ENCODE measurements around the gene MYOCD.

The MYOCD gene

GRCh38 chr17:12693640-12694039, 27.9 kb downstream of the MYOCD start:
- FAIRE-seq (no peak), DNase-seq (ENCODE audit: extremely low spot score, insufficient read length, low read depth) (no peak)

- FAIRE-seq = no peak
- DNase-seq (ENCODE audit: extremely low spot score, insufficient read length, low read depth) = no peak
Observed at GRCh38 chr17:12706070-12706469, 40.4 kb downstream of the MYOCD start.

DNA sequence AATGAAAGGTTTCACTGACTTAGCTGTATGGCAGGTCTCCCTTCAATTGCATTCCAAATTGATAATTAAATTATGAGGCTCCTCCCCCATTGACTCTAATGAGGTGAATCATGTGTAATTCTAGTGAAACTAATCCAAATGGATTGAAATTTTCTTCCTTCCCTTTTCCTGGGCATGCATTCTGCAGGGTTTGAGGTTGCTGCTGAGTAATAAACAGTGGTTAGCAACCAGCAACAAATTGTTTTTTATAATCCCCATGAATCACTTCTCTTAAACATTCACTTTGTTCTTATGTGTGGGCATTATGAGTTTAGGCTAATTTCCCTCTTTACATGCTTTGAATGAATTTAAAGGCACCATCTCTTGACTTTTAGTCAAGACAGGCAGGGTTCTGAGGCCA, 43.4 kb downstream of the MYOCD start:
- DNase-seq (ENCODE audit: extremely low spot score, insufficient read length, low read depth) = no peak
- FAIRE-seq = no peak

DNA sequence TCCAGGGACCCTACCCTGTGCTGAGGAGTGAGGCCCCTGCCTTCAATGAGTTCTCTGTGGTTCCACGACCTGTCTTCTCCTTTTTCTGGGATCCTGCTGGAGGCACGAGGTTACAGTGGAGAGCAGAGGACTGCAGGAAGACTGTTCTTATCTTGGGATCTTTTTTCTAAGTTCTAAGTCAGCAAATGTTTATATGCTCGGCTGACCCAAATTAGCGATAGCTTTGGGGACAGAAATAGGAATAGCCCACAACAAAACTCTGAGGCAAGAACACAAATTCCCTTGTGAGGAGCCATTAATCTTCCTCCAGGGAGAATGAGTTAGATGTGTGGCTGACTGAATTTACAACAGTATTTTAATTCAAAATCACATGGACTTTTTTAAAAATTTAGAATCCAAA, 46.7 kb downstream of the MYOCD start:
- no peak for DNase-seq (ENCODE audit: extremely low spot score, insufficient read length, low read depth)
- no peak for FAIRE-seq

DNA sequence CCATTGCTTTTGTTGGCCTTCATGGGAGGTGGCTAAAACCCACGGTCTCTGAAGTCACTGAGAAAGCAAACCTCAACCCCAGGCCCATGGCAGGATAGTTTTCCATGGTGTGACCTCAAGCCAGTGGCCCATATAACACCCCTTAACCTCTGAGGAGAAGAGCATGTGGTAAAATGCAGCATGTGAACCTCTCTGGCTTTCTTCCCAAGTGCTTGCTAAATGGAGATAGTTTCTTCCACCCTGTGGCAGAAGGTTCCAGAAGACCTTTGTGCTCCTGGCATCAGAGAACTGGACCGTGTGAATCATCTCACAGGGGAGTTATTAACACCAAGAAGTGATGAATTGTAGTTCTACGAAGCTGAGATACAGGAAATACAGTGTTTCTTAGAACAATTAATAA, 47.3 kb downstream of the MYOCD start:
- FAIRE-seq = no peak
- no peak for DNase-seq (ENCODE audit: extremely low spot score, insufficient read length, low read depth)

DNA sequence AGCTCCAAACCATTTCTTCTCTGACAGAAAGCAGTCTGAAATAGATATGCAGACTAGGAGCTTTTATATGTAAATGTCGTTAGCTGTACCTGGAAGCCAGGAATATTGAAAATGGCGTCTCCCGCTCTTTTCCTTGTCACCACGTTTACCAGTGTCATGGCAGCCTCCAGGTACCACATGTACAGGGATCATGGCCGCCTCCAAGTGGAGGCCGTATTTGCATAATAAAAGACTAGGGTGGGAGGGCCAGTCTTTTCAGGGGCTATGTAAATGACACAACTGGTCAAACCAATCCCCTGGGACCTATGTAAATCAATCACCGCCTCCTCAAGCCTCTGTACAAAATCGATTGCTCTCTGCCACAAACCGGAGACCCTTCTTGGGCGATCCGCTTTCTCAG, 54.3 kb downstream of the MYOCD start:
- DNase-seq (ENCODE audit: extremely low spot score, insufficient read length, low read depth) = no peak
- FAIRE-seq = no peak

DNA sequence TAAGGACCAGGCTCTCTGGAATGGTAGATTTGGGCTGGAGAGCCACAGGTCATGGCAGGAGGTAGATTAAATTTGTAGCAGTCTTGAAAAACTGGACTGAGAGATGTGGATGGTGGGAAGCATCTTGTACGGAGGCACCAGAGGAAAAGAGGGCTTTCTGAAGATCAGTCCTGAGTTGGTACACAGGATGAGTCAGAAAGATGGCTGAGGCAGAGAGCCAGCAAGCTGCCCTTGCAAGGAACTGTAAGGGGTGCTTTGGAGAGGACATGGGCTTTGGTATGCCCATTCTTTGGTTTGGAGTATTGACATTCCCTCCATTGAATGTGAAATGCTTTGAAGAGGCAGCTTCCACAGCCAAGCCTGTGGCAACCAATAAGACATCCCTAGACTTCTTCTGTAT, 55.9 kb downstream of the MYOCD start:
- DNase-seq (ENCODE audit: extremely low spot score, insufficient read length, low read depth) (no peak), FAIRE-seq (no peak)

GRCh38 chr17:12722282-12722681, 56.6 kb downstream of the MYOCD start:
- DNase-seq (ENCODE audit: extremely low spot score, insufficient read length, low read depth) = no peak
- no peak for FAIRE-seq

DNA sequence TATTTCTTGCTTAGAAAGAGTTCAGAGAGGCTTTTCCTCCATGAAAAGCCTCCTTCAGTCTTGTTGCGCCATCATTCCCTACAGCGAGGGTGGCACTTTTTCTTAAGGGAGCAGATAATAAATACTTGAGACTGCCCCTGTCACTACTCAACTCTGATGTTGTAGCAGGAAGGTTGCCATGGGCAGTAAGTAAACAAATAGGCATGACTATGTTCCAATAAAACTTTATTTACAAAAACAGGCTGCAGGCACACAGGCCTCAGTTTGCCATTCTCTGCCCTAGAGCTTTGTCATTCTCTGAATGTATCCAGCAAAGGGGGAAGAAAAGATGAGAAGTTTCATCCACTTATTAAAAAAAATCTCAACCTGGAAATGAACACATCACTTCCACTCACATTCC, 60.4 kb downstream of the MYOCD start:
- FAIRE-seq (no peak), DNase-seq (ENCODE audit: extremely low spot score, insufficient read length, low read depth) (no peak)

DNA sequence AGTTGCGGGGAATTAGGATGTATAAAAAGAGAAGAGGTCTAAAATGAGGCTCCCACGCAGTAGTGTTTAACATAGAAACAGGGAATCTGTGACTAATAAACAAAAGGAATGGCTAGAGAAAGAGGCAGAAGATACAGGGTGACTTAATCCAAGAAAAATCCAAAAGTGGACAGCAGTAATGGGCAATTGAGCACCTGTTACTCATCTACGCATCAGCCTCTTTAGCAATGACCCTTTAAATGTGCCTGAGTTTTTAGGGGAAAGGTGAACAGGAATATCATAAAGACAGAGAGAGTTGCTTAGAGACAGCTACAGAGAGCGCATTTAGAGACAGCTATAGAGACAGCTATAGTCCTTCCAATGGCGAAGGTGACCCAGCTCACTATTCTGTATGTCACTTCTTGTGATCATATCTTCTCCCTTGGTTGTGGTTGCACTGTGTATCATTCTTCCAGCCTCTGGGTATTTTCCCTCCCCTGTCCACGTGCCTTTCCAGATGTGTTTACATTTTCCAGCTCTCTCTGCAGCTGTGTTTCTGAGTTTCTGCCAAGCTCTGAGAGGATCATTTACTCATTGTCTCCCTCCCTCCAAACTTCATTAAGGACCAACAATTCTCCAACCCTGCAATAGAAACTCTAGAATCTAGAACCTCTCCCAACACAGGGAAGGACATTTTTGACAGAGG, 61.5 kb downstream of the MYOCD start:
- DNase-seq (ENCODE audit: extremely low spot score, insufficient read length, low read depth) = no peak
- no peak for FAIRE-seq

DNA sequence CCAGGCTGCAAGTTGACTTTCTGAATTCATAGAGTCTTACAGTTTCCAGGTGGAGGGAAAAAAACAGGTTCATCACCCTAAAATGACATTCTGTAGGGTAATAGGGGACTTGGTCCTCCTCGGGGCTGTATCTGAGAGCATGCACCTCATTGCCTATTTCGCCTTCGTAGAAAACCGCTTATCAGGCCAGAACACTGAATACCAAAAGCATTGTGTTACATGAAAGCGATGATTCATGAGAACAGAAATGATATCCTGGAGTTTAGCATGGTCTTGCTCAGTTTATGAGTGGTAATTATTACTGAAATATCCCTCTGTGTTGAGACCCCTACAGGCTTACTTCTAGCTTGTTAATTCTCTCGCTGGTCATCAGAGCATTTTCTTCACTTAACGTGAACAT, 62.2 kb downstream of the MYOCD start:
- DNase-seq (ENCODE audit: extremely low spot score, insufficient read length, low read depth) = no peak
- FAIRE-seq = no peak

GRCh38 chr17:12729086-12729485, 63.4 kb downstream of the MYOCD start:
- no peak for DNase-seq (ENCODE audit: extremely low spot score, insufficient read length, low read depth)
- FAIRE-seq = no peak

- FAIRE-seq (no peak), DNase-seq (ENCODE audit: extremely low spot score, insufficient read length, low read depth) (no peak)
Observed at GRCh38 chr17:12730421-12730820, 64.7 kb downstream of the MYOCD start.

DNA sequence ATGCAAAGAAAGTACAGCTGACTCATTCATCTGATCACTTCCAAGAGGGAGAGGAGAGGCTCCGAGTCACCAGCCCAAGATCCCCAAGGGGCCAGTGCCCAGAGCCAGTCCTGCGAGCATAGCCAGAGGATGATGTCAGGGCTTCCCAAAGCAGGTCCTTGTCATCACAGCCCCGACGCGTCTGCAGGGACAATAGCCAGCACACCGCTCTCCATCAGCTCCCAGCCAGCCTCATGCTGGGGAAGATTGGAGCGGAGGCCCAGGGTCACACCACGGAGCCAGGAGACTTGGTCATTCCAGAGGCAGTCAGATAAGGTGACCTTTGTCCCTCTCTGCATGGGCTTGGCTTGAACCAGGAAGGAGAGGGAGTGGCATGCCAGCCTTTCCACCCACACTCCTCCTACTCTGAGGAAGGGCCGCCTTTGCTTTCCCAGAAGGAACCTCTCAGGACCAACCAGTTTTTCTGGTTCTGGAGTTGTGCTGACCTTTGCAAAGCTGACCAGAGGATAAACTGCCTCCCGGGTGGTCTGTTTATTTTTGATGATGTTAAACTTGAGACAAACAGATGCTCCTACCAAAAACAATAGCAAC, 65.3 kb downstream of the MYOCD start:
- FAIRE-seq (no peak), DNase-seq (ENCODE audit: extremely low spot score, insufficient read length, low read depth) (no peak)

DNA sequence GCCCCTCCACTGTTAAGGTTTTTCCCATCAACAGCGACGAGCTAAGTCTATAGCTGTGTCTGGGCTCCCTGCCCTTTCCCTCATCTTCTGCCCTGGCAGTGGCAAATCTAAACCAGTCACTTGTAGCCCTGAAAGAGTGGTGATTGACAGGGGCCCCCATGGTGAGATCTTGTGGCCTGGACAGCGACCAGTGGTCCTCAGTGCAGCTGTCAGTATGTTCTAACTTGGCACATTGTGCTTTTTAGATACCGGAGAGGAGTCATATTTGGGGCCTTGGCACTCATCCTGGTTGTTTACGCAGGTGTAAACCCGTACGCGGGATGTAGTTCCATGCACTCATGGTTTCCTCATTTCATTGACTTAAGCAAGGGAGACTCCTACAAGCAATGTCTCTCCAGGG, 66.1 kb downstream of the MYOCD start:
- no peak for FAIRE-seq
- no peak for DNase-seq (ENCODE audit: extremely low spot score, insufficient read length, low read depth)

DNA sequence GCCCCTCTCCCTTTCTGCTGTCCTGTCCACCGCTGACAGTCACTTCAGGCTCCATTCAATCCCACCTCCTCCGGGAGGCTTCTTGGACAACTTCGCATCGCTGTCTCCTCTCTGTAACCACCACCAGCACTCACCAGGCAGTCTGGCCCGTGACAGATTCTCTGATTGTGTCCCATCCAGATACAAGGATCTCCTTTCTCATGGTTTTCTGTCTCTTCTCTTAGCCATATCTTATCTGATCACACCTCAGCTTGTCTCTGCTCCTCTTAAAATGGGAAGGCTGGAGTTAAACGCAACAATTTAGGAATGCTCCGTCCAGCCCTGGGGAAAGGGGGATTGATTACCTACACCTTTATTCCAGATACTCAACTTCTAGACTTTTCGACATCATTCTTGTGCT, 66.7 kb downstream of the MYOCD start:
- FAIRE-seq = no peak
- DNase-seq (ENCODE audit: extremely low spot score, insufficient read length, low read depth) = no peak

DNA sequence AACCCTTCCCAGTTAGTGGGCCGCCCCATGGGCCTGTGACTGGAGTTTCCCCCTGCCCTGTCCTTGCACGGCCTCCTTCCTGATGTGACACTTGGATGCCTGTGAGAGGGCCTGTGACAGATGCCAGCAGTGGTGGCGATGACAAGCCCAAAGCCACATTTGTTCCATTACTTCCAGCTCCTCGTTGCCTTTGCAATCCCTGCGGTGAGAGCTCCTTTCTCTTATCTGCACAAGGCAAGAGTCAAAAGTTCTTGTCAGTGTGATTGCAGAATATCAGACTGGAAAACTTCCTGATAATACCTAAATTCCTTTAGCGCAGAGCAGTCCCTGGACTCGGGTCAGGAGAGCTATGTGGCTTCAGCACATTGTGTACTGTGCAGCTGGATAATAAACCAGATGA, 69.2 kb downstream of the MYOCD start:
- no peak for FAIRE-seq
- DNase-seq (ENCODE audit: extremely low spot score, insufficient read length, low read depth) = no peak

- FAIRE-seq (no peak), DNase-seq (ENCODE audit: extremely low spot score, insufficient read length, low read depth) (no peak)
Observed at GRCh38 chr17:12735517-12735916, 69.8 kb downstream of the MYOCD start.

GRCh38 chr17:12736526-12736925, 70.8 kb downstream of the MYOCD start:
- no peak for DNase-seq (ENCODE audit: extremely low spot score, insufficient read length, low read depth)
- FAIRE-seq = no peak

- FAIRE-seq (no peak), DNase-seq (ENCODE audit: extremely low spot score, insufficient read length, low read depth) (no peak)
Observed at GRCh38 chr17:12737740-12738469, 72.2 kb downstream of the MYOCD start.

GRCh38 chr17:12738624-12739023, 72.9 kb downstream of the MYOCD start:
- FAIRE-seq (no peak), DNase-seq (ENCODE audit: extremely low spot score, insufficient read length, low read depth) (no peak)

DNA sequence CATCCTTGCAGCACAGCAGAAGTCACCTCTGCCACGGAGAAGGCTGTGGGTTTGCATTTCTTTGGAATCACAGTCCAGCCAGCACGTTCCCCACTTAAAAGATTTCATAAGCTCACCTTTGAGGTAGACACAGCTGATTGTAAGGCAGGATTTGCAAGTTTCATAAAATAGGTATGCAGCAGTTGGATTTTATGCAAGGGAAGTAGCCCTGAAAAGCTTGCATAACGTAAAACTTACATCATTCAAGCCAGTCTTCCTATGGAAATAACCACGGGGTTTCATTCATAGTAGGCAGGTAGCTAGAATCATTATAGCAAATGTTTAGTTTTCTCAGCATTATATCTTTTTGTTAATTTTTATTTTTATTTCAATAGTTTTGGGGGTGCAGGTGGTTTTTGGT, 73.8 kb downstream of the MYOCD start:
- DNase-seq (ENCODE audit: extremely low spot score, insufficient read length, low read depth) = no peak
- FAIRE-seq = no peak

Measured in GM18507 (cell line).